Measurements from ENCODE around the gene CHN2. TPM values are rescaled to one million over a fixed set of nuclear protein-coding genes. Genes with fewer than 3 reads are reported as not detected.

The CHN2 gene
- total RNA-seq, 4 donors from 2014 or later: 7.6 to 15.3 (median 10.0) TPM

DNA sequence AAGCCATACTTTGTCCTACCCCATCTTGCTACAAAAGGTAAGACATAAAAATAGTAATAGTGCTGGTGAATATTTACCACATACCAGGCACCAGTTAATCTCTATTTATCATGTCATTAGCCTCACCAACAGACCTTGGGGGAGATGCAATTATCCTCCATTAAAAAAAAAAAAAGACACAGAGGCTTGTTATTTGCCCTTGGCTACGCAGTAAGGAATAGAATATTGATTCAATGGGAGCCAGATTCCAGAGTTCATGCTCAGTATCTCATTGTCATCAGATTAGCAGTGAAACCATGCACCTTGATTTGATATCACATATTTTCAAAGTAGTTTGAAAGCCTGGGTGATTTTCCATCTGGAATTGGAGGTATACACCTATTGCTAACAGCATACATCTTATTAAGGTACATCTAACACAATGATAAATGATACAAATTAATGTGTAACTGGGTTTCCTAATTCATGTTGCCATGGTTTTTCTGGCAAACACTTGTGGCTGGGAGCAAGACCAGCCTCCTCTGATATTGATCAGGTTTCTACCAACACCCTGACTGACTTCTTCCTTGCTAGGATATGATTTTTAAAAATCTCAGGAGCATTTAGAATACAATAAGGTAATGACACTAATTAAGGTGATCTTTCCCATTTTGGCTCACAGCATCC, 301.9 kb downstream of the CHN2 start:
- H3K4me1 ChIP-seq: no peaks in the 10 kb centered on the region
- no peak overlapping the region for H3K27ac ChIP-seq
- TF ChIP-seq POLR2AphosphoS5 (IDR thresholded peaks at IDR 0.05) (no peak), EP300 (IDR thresholded peaks at IDR 0.05) (no peak), POLR2A (IDR thresholded peaks at IDR 0.05) (no peak)
- TF ChIP-seq, protein P1, sequence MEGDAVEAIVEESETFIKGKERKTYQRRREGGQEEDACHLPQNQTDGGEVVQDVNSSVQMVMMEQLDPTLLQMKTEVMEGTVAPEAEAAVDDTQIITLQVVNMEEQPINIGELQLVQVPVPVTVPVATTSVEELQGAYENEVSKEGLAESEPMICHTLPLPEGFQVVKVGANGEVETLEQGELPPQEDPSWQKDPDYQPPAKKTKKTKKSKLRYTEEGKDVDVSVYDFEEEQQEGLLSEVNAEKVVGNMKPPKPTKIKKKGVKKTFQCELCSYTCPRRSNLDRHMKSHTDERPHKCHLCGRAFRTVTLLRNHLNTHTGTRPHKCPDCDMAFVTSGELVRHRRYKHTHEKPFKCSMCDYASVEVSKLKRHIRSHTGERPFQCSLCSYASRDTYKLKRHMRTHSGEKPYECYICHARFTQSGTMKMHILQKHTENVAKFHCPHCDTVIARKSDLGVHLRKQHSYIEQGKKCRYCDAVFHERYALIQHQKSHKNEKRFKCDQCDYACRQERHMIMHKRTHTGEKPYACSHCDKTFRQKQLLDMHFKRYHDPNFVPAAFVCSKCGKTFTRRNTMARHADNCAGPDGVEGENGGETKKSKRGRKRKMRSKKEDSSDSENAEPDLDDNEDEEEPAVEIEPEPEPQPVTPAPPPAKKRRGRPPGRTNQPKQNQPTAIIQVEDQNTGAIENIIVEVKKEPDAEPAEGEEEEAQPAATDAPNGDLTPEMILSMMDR (IDR thresholded peaks at IDR 0.05): no peak
- H3K27me3 ChIP-seq: no peaks in the 10 kb centered on the region
- ATAC-seq: no peak
- no peak overlapping the region for H3K4me3 ChIP-seq
- peaks cover 0 to 10% of the 10 kb centered on the region in 2 donors for H3K36me3 ChIP-seq
- no peaks in the 10 kb centered on the region for H3K9me3 ChIP-seq
- WGBS, 2 donors (ENCODE audit: low coverage in 1 of 2): 60 to 100% methylated on average over 1 of the region's 1 CpG

GRCh38 chr7:29499932-29500331, 305.4 kb downstream of the CHN2 start:
- H3K27me3 ChIP-seq: no peaks in the 10 kb centered on the region
- ATAC-seq: no peak
- H3K36me3 ChIP-seq: peaks cover 0 to 33% of the 10 kb centered on the region in 2 donors
- H3K9me3 ChIP-seq: no peaks in the 10 kb centered on the region
- TF ChIP-seq EP300 (IDR thresholded peaks at IDR 0.05): no peak
- TF ChIP-seq POLR2AphosphoS5 (IDR thresholded peaks at IDR 0.05): no peak
- H3K27ac ChIP-seq: no peak overlapping the region
- WGBS, 2 donors (ENCODE audit: low coverage in 1 of 2): 93 to 95% methylated on average over 3 of the region's 3 CpGs
- H3K4me1 ChIP-seq: no peaks in the 10 kb centered on the region
- no peak overlapping the region for H3K4me3 ChIP-seq

DNA sequence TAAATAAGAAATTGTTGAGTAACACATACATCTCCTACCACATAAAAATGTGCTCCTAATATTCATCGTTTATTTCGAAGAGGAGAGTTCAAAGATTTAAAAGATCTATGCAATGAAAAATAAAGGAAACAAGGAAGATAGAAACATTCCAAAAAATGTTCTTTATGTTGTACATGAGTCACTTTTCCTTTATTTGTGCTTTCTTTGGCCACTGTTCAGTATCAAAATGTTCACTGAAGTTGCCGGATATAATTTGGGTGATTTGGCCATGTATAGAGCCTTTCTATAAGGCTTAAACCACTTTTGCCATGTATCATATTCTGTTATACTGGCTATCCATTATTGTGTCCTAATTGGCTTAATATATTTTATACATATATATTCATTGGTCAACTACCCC, 306.1 kb downstream of the CHN2 start:
- Histone ChIP-seq H3K9me3 (no peaks in the 10 kb centered on the region), H3K27ac (no peak overlapping the region), H3K4me1 (no peaks in the 10 kb centered on the region), H3K36me3 (peaks cover 0 to 41% of the 10 kb centered on the region in 2 donors), H3K27me3 (no peaks in the 10 kb centered on the region), H3K4me3 (no peak overlapping the region)
- no peak for ATAC-seq
- 87 to 89% methylated on average over 3 of the region's 3 CpGs for WGBS, 2 donors (ENCODE audit: low coverage in 1 of 2)
- TF ChIP-seq POLR2AphosphoS5 (IDR thresholded peaks at IDR 0.05) (no peak), POLR2A (IDR thresholded peaks at IDR 0.05) (no peak), EP300 (IDR thresholded peaks at IDR 0.05) (no peak)
- TF ChIP-seq, protein P1 (IDR thresholded peaks at IDR 0.05): no peak

DNA sequence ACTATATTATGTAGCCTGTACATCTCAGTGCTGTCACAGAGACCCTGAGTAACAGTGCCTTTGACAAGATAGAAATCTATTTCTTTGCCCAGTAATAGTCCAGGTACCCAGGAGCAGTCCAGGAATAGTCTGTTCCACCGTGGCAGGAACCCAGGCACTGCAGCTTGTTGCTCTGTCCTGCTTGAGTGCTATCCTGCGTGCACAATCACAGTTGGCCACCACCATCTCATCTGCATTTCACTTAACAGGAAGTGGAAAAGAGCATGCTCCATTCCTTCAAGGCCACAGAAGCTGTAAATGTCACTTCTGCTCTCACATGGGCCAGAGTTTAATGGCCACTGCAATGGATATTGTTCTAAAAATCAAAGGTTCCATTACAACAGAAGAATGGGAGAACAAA, 307.6 kb downstream of the CHN2 start:
- H3K4me1 ChIP-seq: no peaks in the 10 kb centered on the region
- H3K36me3 ChIP-seq: peaks cover 0 to 51% of the 10 kb centered on the region in 2 donors
- no peak overlapping the region for H3K4me3 ChIP-seq
- WGBS, 2 donors (ENCODE audit: low coverage in 1 of 2): 70% methylated on average over 2 of the region's 2 CpGs; no CpG with 5 or more reads in 1 of the 2 donors
- no peaks in the 10 kb centered on the region for H3K9me3 ChIP-seq
- no peak overlapping the region for H3K27ac ChIP-seq
- no peaks in the 10 kb centered on the region for H3K27me3 ChIP-seq
- TF ChIP-seq POLR2A (IDR thresholded peaks at IDR 0.05) (no peak), POLR2AphosphoS5 (IDR thresholded peaks at IDR 0.05) (no peak), EP300 (IDR thresholded peaks at IDR 0.05) (no peak)
- TF ChIP-seq, protein P1 (IDR thresholded peaks at IDR 0.05): no peak
- ATAC-seq: no peak

DNA sequence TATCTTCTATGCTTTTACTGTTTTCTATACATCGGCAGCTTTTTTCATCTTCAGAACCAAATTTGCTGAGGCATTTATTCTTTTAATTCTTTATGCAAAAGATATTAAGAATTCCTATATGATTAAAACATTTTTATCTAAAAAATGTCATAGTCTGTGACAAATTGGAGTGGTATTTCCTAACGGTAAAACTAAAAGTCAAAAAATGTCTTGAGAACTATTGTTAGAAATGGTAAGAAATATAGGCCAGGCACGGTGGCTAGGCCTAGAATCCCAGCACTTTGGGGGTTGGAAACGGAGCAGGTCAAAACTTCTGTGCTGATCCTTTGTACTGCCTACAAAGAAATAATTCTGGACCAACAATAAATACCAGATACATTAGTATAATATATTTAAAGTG, 311.4 kb downstream of the CHN2 start:
- ATAC-seq: no peak
- no peak overlapping the region for H3K27ac ChIP-seq
- no peaks in the 10 kb centered on the region for H3K9me3 ChIP-seq
- 86 to 96% methylated on average over 4 of the region's 4 CpGs for WGBS, 2 donors (ENCODE audit: low coverage in 1 of 2)
- H3K4me1 ChIP-seq: no peaks in the 10 kb centered on the region
- no peaks in the 10 kb centered on the region for H3K27me3 ChIP-seq
- no peak overlapping the region for H3K4me3 ChIP-seq
- TF ChIP-seq POLR2AphosphoS5 (IDR thresholded peaks at IDR 0.05): no peak
- TF ChIP-seq, protein P1 (IDR thresholded peaks at IDR 0.05): no peak
- no peak for TF ChIP-seq POLR2A (IDR thresholded peaks at IDR 0.05)
- TF ChIP-seq EP300 (IDR thresholded peaks at IDR 0.05): no peak
- H3K36me3 ChIP-seq: peaks cover 0 to 75% of the 10 kb centered on the region in 2 donors
